Panc1 (cell line): Measurements from ENCODE around the gene MMP8. TPM values are rescaled to one million over a fixed set of nuclear protein-coding genes. Genes with fewer than 3 reads are reported as not detected.

ENCODE experiments used
- ATAC-seq: fragments of 200-7000 bp; cut with Tn5 transposase; 2 replicates; pipeline ENCODE4 v1.9.1; 2020; ENCODE audit warnings: mild to moderate bottlenecking, moderate library complexity
- BruUV-seq: library from RNA; stranded (reverse); fragments of 400-500 nt; replicated peaks from 2 replicates; lab custom pipeline; 2021; lab: Mats Ljungman, UMichigan
- CTCF ChIA-PET: fragments of 300-600 bp; sonication (Branson Sonifier 250); formaldehyde crosslinking; loops from one replicate; lab custom pipeline; 2022; ENCODE audit warnings: antibody characterized with exemption; lab: Charles Lee
- POLR2A ChIA-PET: fragments of 300-600 bp; sonication (Branson Sonifier 250); formaldehyde crosslinking; loops from one replicate; lab custom pipeline; 2022; ENCODE audit warnings: antibody characterized with exemption; lab: Charles Lee
- DNase-seq: peaks from one replicate; pipeline ENCODE4 v3.0.0-alpha.2; 2010; ENCODE audit warnings: low read depth, low spot score
- H3K27ac ChIP-seq: 2 replicates; pipeline ENCODE4 v1.5.1; 2011; ENCODE audit warnings: mild to moderate bottlenecking, low read length, inconsistent platforms
- H3K27me3 ChIP-seq: fragments of 200-500 bp; sonication (Bioruptor generic); 2 replicates; pipeline ENCODE4 v1.6.0; 2014; ENCODE audit warnings: low read length, inconsistent platforms; ENCODE audit not compliant: control insufficient read depth, insufficient read depth
- H3K36me3 ChIP-seq: fragments of 200-500 bp; sonication (Bioruptor generic); 2 replicates; pipeline ENCODE4 v1.5.1; 2014; ENCODE audit warnings: inconsistent platforms, mild to moderate bottlenecking, low read length, moderate library complexity; ENCODE audit not compliant: control insufficient read depth, insufficient read depth
- H3K4me1 ChIP-seq: 2 replicates; pipeline ENCODE4 v1.5.1; 2011; ENCODE audit warnings: inconsistent platforms, mild to moderate bottlenecking, low read length, moderate library complexity; ENCODE audit not compliant: control insufficient read depth, insufficient read depth
- H3K4me3 ChIP-seq, 2 experiments: 2 replicates each; pipeline ENCODE4 v1.5.1; 2011 to 2012; ENCODE audit warnings: low read depth in 2 of 2, low read length in 2 of 2, mild to moderate bottlenecking in 2 of 2, inconsistent platforms in 1 of 2, moderate library complexity in 1 of 2
- H3K9me3 ChIP-seq: fragments of 200-500 bp; sonication (Bioruptor generic); 2 replicates; pipeline ENCODE4 v1.5.1; 2014; ENCODE audit warnings: low read depth, mild to moderate bottlenecking, inconsistent platforms, low read length, moderate library complexity; ENCODE audit not compliant: control insufficient read depth, insufficient read depth
- CTCF ChIP-seq: fragments of 450-650 bp; IDR thresholded peaks from 2 replicates; pipeline ENCODE4 v1.5.1; 2017; ENCODE audit warnings: mild to moderate bottlenecking
- POLR2AphosphoS5 ChIP-seq: IDR thresholded peaks from 2 replicates; pipeline ENCODE4 v1.6.1; 2012; ENCODE audit warnings: mild to moderate bottlenecking, low read depth, low read length, moderate library complexity
- REST ChIP-seq, 2 experiments: IDR thresholded peaks; 2 replicates each; pipeline ENCODE4 v1.6.1; 2011 to 2012; ENCODE audit warnings: low read depth in 2 of 2, control low read depth in 1 of 2, low read length in 1 of 2, mild to moderate bottlenecking in 1 of 2, moderate library complexity in 1 of 2; ENCODE audit not compliant: insufficient read depth in 1 of 2
- SIN3A ChIP-seq: IDR thresholded peaks from 2 replicates; pipeline ENCODE4 v1.6.1; 2012; ENCODE audit warnings: low read depth, mild to moderate bottlenecking, low read length, moderate library complexity, borderline replicate concordance; ENCODE audit not compliant: insufficient read depth
- TCF7L2 ChIP-seq: IDR thresholded peaks from 2 replicates; pipeline ENCODE4 v1.6.1; 2011; ENCODE audit warnings: mild to moderate bottlenecking, low read depth, low read length, inconsistent platforms
- in situ Hi-C: cut with HindIII; loops from 2 replicates; pipeline ENCODE4 v1.10.0; 2016; ENCODE audit warnings: low sequenced_read_pairs, low pct_unique_long_range_greater_than_20kb
- intact Hi-C: fragments of 100-400 bp; cut with micrococcal nuclease; formaldehyde crosslinking; loops from one replicate; pipeline ENCODE4 v1.10.0; 2022; ENCODE audit not compliant: unreplicated experiment
- total RNA-seq: library from RNA; stranded (reverse); gene quantifications from one replicate; pipeline ENCODE4 v1.2.1, GENCODE V29; 2021; ENCODE audit not compliant: unreplicated experiment

Gene MMP8
- total RNA-seq, 1 experiment from 2014 or later, result not detected

- DNase-seq (no peak), ATAC-seq (no peak)
- intact Hi-C loops, result no loop called here
- Histone ChIP-seq H3K4me1 (no peaks in the 10 kb centered on the region), H3K27me3 (no peaks in the 10 kb centered on the region), H3K27ac (no peak overlapping the region), H3K36me3 (no peaks in the 10 kb centered on the region), H3K9me3 (no peaks in the 10 kb centered on the region), H3K4me3 (no peak overlapping the region)
- BruUV-seq, result no TSS peak
- TF ChIP-seq TCF7L2, result no peak
- TF ChIP-seq SIN3A, result no peak
- no peak for TF ChIP-seq REST (IDR thresholded peaks at IDR 0.05; ENCODE audit: insufficient read depth in 1 of 2, low read depth in 2 of 2, low read length in 1 of 2)
- no peak for TF ChIP-seq POLR2AphosphoS5
- TF ChIP-seq CTCF, result no peak
- POLR2A ChIA-PET, result no interaction called here
- in situ Hi-C loops, result no loop called here
- CTCF ChIA-PET, result no interaction called here
Measured at GRCh38 chr11:102680945-102681344, 43.8 kb downstream of the MMP8 start.

- TF ChIP-seq CTCF, result no peak
- no peak for TF ChIP-seq TCF7L2
- TF ChIP-seq SIN3A, result no peak
- no peak for TF ChIP-seq POLR2AphosphoS5
- no peak for TF ChIP-seq REST (IDR thresholded peaks at IDR 0.05; ENCODE audit: insufficient read depth in 1 of 2, low read depth in 2 of 2, low read length in 1 of 2)
- CTCF ChIA-PET, result no interaction called here
- intact Hi-C loops (no loop called here), in situ Hi-C loops (no loop called here)
- Histone ChIP-seq H3K27ac (no peak overlapping the region), H3K36me3 (no peaks in the 10 kb centered on the region), H3K27me3 (no peaks in the 10 kb centered on the region), H3K9me3 (no peaks in the 10 kb centered on the region), H3K4me3 (no peak overlapping the region), H3K4me1 (no peaks in the 10 kb centered on the region)
- ATAC-seq (no peak), DNase-seq (no peak)
- BruUV-seq, result no TSS peak
- POLR2A ChIA-PET, result no interaction called here
Measured at GRCh38 chr11:102678022-102678421, 46.7 kb downstream of the MMP8 start.
